CD4-positive, alpha-beta T cell treated with Interleukin-6 at 100 ng/mL for 8 hours (primary cell): ENCODE results near the gene GALNT9.
"Not testable (repeated sequence)": the region's sequence is repeated elsewhere in the genome, so short reads cannot be mapped to it uniquely, and the experiment has no call there.

Experiments used
- DNase-seq: peaks from one replicate; pipeline ENCODE4 v3.0.0-alpha.2; 2020; ENCODE audit warnings: mixed read lengths, low spot score

Gene GALNT9

DNA sequence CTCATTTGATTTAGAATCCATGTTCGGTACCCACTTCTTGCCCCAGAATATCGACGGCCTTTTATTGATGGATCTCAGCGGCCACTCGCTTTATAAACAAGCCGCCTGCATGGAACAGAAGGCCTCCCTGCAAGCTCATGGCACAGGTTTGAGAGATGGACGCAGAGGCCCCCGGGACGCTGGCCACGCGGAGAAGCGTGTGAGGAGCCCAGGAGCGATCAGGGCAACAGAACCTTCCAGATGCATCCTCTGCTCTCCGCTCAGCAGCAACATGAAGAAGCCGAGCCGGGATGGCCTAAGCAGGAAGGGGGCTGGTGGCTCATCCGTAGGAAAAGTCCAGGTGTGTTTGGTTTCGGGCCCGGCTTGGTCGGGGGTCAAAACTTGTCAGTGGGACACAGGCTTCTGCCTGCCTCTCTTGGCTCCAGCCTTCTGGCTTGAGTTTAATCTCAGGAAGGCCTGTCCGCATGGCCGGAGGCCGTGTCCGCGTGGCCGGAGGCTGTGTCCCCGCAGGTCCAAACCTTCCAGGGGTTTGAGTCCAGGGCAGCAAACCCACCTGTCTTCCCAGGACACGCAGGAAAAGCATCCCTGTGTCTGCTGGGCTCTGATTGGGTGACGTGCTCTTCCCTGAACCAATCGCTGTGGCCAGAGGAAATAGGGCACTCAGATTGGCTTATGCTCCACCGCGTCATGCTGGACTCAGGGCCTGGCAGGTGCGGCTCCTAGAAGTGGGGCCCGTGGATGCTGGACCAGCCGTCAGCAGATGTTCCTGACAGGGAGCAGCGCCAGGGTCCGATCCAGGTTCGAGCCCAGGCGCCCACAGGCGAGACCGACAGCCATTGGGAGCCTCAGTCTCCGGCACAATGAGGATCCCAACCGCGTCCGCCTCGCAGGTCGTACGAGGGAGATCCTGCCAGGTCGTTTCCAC is 65.0 kb downstream of the GALNT9 start:
- DNase-seq = no peak

DNA sequence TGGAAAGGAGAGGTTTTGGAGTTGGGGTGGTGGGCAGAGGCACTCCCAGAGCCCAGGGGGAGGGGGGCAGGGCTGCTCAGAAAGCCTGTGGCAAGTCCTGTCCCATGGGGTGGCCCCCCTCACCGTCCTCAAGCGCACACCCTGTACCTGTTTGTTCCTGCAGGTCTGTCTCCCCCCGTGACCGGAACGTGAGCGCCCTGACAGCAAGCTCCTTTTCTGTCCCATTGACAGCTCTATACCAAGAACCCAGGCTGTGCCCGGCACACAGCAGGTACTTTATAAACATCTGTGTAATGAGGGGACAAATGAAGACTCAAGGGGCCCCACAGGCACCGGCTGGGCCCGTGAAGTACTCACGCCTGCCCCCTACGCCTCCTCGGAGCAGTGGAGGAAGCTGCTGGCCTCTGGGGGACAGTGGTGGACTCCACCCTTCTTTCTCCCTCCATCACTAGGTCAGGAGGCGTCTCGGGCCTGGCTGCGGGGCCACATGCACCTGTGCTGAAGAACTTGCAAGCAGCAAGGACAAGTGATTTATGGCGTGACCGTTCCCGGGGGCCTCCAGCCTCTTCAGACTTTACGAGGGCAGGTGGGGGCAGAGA is 65.8 kb downstream of the GALNT9 start:
- DNase-seq = no peak

DNA sequence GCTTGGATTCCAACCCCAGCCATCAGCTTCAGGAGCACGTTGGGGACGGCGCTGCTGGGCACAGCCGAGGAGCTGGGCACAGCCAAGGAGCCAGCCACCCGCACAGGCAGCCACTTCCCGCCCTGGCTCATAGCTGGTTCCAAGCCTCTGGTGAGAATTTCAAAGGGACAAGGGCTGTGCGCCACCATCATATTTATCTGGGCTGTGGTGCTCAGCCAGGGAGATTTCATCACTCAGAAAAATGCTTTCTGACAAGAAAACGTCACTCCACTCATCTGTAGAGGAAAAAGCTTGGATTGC is 66.4 kb downstream of the GALNT9 start:
- no peak for DNase-seq

DNA sequence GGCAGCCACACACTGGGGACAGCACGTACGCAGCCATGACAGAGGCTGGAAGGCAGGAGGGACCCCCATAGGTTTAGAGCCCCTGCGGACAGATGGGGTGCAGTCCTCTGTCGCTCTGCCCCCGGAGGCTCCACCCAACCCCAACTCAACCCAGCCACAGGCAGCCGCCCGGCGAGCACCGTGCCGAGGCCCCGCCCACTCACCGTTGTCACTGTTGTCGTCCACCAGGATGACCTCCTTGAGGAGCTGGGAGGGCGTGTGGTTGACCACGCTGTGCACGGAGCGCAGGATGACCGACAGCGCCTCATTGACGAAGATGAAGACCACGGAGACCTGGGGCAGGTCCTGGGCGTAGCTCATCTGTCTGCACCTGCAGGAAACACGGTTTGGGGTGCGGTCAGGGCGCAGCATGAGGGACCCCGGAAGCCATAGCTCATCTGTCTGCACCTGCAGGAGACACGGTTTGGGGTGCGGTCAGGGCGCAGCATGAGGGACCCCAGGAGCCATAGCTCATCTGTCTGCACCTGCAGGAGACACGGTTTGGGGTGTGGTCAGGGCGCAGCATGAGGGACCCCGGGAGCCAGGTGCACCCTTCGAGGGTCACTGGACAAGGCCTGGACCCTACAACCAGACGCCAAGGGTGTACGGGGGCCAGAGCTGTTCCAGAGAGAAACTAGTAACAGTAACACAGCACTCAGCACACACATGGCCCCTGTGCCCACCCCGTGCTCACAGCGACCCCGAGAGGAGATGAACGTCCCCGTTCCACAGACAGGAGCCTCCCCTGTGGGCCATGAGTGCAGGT is 66.9 kb downstream of the GALNT9 start:
- no peak for DNase-seq

DNA sequence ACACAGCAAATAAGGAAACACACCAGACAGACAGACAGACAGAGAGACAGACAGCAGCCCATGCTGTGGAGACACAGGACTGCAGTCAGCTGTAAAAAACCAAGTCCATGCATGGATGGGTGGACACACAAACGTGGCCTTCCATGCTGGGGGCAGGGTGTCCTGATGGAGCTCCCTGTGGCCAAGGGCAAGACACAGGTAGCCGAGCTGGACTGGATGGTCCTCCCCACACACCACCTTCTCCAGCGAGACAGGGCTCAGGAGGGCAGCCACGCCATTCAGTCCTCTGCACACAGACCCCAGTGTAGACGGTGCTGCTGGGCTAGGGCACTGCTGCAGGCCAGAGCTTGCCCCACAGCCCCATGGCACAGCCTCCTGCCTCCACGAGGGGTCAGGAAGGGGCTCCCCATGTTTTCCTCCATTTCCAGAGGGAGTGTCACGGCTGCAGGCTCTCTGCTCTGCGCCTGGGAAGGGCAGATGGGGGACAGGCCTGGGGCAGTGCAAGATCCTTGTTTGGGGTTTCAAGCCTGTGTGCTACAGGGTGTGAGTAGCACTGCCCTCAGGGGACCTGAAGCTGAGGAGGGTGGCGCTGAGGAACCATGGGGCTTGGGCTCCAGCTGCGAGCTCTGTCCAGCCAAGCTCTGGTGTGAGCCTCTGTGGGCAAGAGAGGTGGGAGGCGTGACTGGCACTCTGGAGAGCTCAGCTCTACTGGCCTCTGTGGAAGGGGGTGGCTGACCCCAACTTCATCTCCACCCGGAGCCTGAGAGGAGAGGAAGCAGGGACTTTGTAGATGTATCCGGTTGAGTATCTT is 67.9 kb downstream of the GALNT9 start:
- no peak for DNase-seq

DNA sequence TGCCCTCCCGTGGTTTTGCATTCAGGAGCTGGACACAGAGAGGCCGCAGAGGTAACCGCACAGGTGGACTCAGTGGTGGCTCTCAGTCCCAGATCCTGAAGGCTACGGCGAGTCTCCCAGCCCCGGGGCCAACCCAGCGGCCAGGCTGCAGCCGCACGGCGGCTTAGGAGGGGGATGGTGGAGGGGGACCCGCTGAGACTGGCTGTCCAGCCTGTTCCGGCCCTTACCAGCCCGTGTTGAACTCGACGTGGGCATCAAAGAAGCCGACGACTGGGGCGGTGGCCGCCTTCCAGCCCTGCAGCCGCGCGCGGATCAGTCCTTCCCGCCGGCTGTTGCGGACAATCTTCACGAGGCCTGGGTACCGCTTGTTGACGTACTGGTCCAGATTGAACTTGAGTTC is 68.7 kb downstream of the GALNT9 start:
- DNase-seq = no peak

DNA sequence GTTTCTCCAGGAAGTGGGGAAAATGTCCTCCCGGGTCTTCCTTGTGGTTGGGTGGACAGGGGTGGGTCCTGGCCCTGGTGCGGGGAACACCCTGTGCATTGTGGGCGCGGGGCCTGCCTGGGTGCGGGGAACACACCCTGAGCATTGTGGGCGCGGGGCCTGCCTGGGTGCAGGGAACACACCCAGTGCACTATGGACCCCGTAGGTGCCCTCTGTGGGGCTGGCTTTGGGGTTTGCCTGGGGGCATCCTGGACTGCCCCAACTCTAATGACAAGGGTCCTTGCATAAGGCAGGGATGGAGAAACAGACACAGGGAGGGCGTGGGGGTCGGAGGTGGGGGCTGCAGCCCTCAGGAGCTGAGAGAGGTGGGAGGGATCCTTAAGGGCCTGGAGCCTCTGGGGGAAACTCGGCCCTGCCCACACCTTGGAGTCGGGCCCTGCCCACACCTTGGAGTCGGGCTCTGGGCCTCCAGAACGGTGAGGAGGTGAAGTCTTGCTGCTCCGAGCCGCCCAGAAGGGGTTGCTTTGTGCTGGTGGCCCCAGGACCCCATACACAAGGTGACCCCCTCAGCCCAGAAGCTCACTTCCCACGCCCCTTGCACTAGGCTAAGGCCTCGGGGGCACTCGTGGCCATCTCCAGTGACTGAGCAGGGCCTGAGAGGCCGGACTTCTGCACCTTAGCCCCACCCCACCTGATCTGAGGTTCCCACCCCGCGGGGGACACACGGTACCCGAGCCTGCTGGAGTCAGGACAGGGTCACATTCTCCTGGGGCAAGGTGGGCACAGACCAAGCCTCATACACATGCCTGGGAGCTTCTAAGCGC is 69.3 kb downstream of the GALNT9 start:
- no peak for DNase-seq

DNA sequence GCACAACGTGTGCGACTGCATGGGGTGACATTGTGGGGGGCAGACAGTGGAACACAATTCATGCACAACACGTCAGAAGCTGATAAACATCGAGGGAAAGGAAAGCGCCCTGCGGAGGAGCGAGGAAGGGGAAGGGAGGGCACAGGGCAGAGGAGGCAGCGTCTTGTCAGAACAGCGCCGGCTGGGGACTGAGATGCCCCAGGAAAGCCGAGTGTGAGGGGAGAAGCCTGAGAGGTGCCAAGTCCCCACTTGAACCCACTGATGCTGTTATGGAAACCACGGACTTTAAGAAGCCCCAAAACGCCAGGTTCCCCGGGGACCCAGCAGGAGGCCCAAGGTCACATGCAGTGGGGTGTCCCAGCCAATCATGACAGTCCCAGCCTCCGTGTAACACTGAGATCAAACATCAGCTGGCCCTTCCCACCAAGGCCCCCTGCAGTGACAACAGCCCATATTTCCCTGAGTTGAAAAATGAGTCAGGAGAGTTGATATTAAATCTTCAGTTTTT is 70.0 kb downstream of the GALNT9 start:
- no peak for DNase-seq

DNA sequence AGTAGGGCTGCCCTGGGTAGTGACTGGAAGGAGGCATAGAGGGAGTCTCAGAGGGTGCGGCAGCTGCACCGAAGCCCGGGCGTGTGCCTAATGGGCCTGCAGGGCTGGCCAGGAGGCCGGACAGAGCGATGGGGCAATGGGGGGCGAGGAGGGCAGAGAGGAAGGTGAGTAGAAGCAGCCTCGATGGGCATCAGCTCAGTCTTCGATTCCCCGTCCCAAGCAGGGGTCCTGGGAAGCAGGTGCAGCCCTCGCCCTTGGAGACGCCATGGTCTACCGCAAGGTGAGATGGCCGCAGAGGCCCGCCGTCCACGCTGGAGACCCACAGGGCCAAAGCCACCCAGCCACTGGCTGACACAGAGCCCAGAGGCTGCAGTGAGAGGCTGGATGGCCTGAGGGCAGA is 70.8 kb downstream of the GALNT9 start:
- no peak for DNase-seq

DNA sequence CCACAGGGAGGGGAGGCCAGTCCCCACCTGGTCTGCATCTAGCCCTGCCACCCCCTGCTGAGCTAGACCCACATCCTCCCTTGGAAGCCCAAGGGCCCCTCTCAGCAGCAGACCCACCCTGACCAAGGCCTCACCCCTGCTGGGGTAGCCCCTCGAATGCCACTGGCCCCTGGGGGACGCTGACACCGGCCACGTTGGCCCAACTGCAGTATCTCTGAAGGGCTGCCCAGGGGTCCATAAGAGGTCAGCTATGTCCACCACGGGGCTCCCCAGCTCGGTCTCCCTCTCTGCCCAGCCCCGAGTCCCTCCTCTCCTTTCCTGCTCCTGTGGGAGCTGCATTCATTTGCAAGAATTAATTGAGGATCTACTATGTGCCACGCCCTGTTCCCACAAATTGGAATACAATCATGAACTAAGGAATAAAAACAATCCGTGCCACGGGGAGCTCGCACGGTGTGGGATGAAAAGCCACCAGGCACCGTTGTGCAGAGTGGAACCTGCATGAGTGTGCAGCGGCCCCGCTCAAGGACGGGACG is 71.4 kb downstream of the GALNT9 start:
- DNase-seq = no peak

DNA sequence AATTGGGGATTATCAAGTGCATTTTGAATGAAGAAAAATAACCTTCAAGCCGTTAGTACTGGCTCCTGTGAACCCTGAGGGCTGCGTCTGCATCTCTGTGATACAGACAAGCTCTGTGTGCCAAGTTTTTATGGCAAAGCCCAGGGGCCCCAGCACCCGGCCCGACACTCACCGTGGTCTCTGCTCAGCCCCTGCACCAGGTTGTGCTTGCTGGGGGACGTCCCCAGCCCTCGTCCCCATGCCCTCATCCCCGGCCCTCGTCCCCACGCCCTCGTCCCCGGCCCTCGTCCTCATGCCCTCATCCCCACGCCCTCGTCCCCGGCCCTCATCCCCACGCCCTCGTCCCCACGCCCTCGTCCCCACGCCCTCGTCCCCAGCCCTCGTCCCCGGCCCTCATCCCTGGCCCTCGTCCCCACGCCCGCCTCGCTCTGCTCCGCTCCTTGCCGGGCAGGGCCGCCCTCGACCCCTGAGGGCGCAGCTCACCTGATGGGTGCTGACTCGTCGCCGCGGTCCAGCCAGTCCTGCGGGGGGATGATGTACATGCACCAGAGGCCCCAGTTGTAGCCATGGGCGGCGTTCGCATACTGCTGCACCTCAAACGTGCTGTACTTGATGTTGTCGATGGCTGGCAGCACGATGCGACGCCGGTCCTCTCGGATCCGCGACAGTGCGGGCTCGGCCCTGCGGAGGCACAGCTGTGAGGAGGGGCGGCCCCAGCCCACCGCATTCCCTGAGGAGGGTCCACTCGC is 72.0 kb downstream of the GALNT9 start:
- no peak for DNase-seq

DNA sequence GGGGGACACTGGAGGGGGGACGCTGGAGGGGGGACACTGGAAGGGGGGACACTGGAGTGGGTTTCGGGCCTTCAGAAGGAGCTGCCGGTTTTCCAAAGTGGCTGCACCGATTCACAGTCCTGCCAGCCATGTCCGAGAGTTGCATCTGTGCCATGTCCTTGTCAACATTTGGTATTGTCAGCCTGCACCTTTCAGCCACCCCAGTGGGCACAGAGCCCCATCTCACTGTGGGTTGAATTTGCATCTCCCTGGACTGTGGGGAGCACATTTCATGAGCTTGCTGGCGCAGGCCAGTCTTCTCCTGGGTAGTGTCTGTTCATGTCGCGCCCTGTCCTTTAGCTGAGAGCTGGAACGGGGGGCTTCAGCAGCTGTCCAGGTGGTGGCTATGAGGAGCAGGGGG is 72.7 kb downstream of the GALNT9 start:
- no peak for DNase-seq

DNA sequence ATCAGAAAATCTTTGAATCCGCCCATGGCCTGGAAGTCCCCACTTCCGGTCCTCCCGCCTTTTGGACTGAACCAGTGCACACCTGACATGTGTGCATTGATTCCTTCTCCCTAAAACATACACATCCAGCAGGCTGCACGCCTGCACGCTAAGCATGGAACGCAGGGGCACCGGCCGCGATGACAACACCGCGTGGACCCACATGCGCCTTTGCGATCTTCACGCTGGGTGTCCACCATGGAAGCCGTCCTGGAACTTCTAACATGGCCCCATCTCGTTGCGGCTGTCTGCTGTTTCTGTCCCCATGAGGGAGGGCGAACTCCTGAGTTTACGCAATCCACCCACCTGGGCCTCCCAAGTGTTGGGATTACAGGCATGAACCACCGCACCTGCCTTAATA is 73.7 kb downstream of the GALNT9 start:
- no peak for DNase-seq

DNA sequence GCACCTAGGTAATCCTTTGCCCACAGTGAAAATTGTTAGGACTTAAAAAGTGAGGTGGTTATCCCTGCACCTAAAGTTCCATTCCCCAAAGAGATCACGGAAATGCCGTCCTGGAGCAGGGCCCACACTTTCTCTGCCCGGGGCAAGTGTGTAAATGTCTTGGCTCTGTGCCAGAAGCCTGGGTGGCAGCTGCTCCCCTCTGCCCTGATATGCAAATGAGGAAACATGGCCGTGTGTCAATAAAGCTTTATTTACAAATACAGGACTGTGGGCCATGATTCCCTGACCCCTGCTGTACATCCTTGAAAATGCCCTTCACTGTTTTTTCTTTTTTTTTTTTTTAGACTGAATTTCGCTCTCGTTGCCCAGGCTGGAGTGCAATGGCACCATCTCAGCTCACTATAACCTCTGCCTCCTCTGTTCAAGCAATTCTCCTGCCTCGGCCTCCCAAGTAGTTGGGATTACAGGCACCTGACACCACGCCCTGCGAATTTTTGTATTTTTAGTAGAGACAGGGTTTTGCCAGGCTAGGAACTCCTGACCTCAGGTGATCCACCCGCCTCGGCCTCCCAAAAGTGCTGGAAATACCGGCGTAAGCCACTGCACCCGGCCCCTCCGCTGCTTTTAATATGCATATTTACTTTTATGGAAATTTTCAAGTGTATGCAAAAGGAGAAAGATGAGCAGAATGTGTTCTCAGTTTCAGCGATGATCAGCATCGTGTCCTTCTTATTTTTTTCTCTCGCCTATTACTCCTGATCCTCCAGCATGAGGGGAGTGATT is 75.5 kb downstream of the GALNT9 start:
- no peak for DNase-seq

DNA sequence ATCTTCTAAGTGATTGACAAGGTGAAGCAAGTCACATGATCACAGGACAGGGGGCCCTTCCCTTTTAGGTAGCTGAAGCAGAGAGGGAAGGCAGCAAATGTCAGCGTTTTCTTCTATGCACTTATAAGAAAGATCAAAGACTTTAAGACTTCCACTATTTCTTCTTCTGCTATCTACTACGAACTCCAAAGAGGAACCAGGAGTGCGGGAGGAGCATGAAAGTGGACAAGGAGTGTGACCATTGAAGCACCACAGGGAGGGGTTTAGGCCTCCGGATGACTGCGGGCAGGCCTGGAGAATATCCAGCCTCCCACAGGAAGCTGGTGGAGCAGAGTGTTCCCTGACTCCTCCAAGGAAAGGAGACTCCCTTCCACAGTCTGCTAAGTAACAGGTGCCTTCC is 76.4 kb downstream of the GALNT9 start:
- not testable (repeated sequence) for DNase-seq

DNA sequence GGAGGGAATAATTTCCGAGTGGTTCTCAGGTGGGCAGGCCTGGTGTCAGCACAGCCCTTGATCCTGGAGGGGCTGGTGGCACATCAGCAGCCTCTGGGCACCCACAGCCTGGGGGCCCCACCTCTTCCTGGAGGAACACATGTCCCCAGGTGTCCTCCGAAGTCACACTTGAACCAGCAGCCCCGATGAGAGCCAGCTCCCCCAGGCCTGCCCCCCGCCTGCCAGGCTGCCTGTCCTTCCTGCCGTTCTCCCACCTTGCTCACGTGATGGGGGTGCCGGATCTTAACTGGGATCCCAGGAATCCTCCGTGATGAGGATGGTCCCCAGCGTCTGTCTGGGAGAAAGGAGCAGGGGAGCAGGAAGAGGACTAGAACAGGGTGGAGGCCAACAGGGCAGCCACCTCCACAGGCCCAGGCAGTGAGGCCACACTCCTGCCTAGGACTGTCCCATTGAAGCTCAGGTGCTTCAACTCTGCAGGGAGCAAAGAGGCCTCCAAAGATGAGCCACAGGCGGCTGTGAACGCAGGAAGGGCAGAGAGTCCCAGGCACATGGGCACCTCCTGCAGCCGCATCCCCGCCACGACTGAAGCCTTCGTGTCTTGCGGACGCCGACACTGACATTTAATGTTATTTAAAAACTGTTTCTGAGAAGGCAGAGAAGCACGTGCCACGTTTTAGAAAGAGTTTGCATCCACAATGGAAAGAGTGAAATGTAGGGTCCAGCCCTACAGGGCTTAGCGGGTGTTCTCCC is 77.5 kb downstream of the GALNT9 start:
- DNase-seq = no peak

DNA sequence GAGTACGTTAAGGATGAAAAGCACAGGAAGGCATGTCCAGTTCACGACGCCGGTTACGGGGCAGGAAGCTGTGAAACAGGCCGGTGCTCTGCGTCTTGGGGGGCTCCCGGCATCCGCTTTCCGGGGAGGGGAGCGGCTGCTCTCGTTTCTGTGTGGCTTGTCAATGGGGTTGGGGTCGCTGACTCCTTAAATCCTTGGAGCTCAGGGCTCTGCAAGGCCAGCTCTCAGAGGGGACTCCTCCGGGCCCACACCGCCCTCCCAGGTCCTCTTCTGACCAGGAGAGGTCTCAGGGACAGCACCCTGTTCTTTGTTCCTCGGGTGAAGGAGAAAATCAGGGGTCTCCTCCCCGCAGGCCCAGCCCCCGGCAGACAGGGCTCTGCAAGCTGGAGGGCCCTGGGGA is 78.1 kb downstream of the GALNT9 start:
- no peak for DNase-seq

DNA sequence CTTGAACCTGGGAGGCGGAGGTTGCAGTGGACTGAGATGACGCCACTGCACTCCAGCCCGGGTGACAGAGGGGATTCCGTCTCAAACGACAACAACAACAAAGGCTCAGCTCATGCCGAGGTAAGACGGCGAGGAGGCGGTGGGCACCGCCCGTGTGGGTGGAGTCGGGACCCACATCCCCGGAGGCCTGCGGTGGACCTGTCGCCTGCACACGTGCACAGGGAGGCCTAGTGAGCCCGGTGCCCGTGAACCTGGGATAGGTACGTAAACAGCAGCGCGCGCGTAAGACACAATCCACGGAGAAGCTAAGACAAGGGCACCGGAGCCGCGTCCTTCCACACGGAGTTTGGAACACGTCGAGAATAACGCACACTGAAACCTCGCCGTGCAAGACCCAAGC is 78.7 kb downstream of the GALNT9 start:
- no peak for DNase-seq
